WERI-Rb-1 (cell line): ENCODE data around the gene IFNE.
"Not testable (repeated sequence)": the region's sequence is repeated elsewhere in the genome, so short reads cannot be mapped to it uniquely, and the experiment has no call there.

ENCODE experiments used
- DNase-seq: peaks from one replicate; pipeline ENCODE4 v3.0.0-alpha.2; 2020
- H3K27ac ChIP-seq: fragments of 250-450 bp; sonication (Bioruptor Pico); 2 replicates; pipeline ENCODE4 v1.5.1; 2020; ENCODE audit warnings: mild to moderate bottlenecking, moderate library complexity
- H3K27me3 ChIP-seq: fragments of 250-450 bp; sonication (Bioruptor Pico); 2 replicates; pipeline ENCODE4 v1.5.1; 2021; ENCODE audit warnings: mild to moderate bottlenecking, low read depth, moderate library complexity; ENCODE audit not compliant: insufficient read depth, severe bottlenecking
- H3K36me3 ChIP-seq: fragments of 250-450 bp; sonication (Bioruptor Pico); 2 replicates; pipeline ENCODE4 v1.5.1; 2020; ENCODE audit warnings: mild to moderate bottlenecking, moderate library complexity
- H3K4me3 ChIP-seq: 2 replicates; pipeline ENCODE4 v1.5.1; 2011; ENCODE audit warnings: low read depth, mild to moderate bottlenecking, control low read depth, low read length
- H3K9me3 ChIP-seq: fragments of 250-450 bp; sonication (Bioruptor Pico); 2 replicates; pipeline ENCODE4 v1.5.1; 2021; ENCODE audit warnings: mild to moderate bottlenecking, moderate library complexity; ENCODE audit not compliant: severe bottlenecking
- TF ChIP-seq, protein P1 (sequence below): IDR thresholded peaks from 2 replicates; pipeline ENCODE4 v1.5.1; 2011; ENCODE audit warnings: low read depth, mild to moderate bottlenecking, control low read depth, inconsistent platforms, low read length

IFNE gene

GRCh38 chr9:21450733-21451394, 31.2 kb downstream of the IFNE start:
- no peak overlapping the region for H3K4me3 ChIP-seq
- peaks cover 18% of the 10 kb centered on the region for H3K27me3 ChIP-seq
- TF ChIP-seq, protein P1, sequence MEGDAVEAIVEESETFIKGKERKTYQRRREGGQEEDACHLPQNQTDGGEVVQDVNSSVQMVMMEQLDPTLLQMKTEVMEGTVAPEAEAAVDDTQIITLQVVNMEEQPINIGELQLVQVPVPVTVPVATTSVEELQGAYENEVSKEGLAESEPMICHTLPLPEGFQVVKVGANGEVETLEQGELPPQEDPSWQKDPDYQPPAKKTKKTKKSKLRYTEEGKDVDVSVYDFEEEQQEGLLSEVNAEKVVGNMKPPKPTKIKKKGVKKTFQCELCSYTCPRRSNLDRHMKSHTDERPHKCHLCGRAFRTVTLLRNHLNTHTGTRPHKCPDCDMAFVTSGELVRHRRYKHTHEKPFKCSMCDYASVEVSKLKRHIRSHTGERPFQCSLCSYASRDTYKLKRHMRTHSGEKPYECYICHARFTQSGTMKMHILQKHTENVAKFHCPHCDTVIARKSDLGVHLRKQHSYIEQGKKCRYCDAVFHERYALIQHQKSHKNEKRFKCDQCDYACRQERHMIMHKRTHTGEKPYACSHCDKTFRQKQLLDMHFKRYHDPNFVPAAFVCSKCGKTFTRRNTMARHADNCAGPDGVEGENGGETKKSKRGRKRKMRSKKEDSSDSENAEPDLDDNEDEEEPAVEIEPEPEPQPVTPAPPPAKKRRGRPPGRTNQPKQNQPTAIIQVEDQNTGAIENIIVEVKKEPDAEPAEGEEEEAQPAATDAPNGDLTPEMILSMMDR, result no peak
- no peaks in the 10 kb centered on the region for H3K36me3 ChIP-seq
- H3K27ac ChIP-seq, result no peak overlapping the region
- DNase-seq, result no peak
- no peaks in the 10 kb centered on the region for H3K9me3 ChIP-seq

GRCh38 chr9:21449312-21449711, 32.8 kb downstream of the IFNE start:
- not testable (repeated sequence) for H3K27ac ChIP-seq, H3K36me3 ChIP-seq, H3K4me3 ChIP-seq, DNase-seq, H3K9me3 ChIP-seq
- peaks cover 10% of the 10 kb centered on the region for H3K27me3 ChIP-seq

- no peak for DNase-seq
- Histone ChIP-seq H3K4me3 (no peak overlapping the region), H3K9me3 (no peaks in the 10 kb centered on the region), H3K27ac (no peak overlapping the region), H3K36me3 (no peaks in the 10 kb centered on the region), H3K27me3 (peaks cover 3% of the 10 kb centered on the region)
- TF ChIP-seq, protein P1, result no peak
These were observed 38.1 kb downstream of the IFNE start for GRCh38 chr9:21443849-21444625.

DNA sequence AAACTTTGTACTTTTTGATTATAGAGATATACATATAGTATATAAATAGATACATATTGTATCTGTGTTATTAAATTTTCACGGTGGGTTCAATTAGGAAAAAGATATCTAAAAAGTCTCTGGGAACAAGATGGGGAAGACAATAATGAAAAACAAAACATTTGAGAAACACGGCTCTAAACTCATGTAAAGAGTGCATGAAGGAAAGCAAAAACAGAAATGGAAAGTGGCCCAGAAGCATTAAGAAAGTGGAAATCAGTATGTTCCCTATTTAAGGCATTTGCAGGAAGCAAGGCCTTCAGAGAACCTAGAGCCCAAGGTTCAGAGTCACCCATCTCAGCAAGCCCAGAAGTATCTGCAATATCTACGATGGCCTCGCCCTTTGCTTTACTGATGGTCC, 42.0 kb downstream of the IFNE start, which contains the start of gene IFNA1:
TSS of gene IFNA1 (plus strand) at position 301 of the 400 bp plus-strand sequence. CDS start at position 370, 69 bp downstream.
- Histone ChIP-seq H3K9me3 (no peaks in the 10 kb centered on the region), H3K36me3 (no peaks in the 10 kb centered on the region), H3K27ac (no peak within 1 kb of the TSS), H3K27me3 (peaks cover 3% of the 10 kb centered on the region), H3K4me3 (no peak within 1 kb of the TSS)
- DNase-seq, result no peak
- TF ChIP-seq, protein P1, result no peak

DNA sequence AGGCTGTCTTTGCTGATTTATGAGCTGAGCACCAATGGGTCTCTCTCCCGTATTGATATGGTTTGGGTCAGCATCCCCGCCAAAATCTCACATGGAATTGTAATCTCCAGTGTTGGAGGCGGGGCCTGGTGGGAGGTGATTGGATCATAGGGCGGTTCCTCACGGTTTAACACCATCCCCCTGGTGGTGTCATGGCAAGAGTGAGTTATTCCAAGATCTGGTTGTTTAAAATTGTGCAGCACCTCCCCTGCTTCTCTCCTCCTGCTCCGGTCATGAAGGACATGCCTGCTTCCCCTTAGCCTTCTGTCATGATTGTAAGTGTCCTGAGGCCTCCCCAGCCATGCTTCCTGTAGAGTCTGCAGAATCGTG, 47.1 kb downstream of the IFNE start:
- not testable (repeated sequence) for H3K27me3 ChIP-seq, H3K4me3 ChIP-seq, H3K36me3 ChIP-seq, DNase-seq, H3K9me3 ChIP-seq, H3K27ac ChIP-seq

DNA sequence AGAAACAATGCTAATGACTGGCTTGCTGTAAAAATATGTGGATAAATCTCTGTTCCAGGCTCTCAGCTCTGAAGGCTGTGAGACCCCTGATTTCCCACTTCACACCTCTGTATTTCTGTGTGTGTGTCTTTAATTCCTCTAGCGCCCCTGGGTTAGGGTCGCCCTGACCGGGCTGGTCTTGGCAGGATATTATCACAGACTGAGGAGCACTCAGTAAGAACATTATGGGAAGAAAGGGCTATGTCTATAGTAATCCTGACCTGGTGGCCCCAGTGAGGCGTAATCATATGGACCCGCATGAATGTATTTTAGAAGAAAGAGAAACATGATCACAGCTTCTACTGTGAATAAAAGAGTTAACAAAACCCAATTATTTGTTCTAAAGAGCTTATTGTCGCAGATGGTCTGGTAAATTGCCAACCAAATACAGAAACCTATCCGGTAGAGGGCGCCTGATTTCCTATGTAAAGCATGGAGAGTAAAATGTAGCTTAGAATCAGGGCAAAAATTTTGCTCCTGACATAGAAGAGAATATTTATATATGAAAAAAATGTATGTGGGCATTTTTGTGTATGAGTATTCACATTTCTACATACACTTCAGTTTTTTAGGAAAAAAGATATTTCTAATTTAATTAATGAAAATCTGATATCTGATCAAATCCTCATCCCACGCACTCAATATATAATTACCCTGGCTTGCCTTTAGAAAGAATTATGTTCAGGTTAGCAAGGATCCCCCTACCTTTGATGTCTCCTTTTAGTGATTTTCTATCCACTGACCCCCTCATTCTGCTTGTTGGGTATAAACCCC, 47.7 kb downstream of the IFNE start:
- TF ChIP-seq, protein P1, result 0 out of 2 replicates have a peak, but pooled peaks have one; percentile 26
- no peak overlapping the region for H3K4me3 ChIP-seq
- peaks cover 3% of the 10 kb centered on the region for H3K27me3 ChIP-seq
- DNase-seq, result peak; percentile 48
- H3K9me3 ChIP-seq, result no peaks in the 10 kb centered on the region
- no peaks in the 10 kb centered on the region for H3K36me3 ChIP-seq
- no peak overlapping the region for H3K27ac ChIP-seq
